Activated naive CD4-positive, alpha-beta T cell treated with anti-CD3 and anti-CD28 coated beads, Interleukin-2, amount 50 U/mL, for 16 hours (primary cell): ENCODE data around the gene BSND.
"Not testable (repeated sequence)": the region's sequence is repeated elsewhere in the genome, so short reads cannot be mapped to it uniquely, and the experiment has no call there.

Experiments used
- DNase-seq: peaks from one replicate; pipeline ENCODE4 v3.0.0-alpha.2; 2020

The BSND gene

GRCh38 chr1:54998677-54999076 is at the start of gene BSND:
BSND (plus strand) TSS chr1:54998933; CDS start chr1:54999187, 254 bp downstream.
- DNase-seq: no peak

DNA sequence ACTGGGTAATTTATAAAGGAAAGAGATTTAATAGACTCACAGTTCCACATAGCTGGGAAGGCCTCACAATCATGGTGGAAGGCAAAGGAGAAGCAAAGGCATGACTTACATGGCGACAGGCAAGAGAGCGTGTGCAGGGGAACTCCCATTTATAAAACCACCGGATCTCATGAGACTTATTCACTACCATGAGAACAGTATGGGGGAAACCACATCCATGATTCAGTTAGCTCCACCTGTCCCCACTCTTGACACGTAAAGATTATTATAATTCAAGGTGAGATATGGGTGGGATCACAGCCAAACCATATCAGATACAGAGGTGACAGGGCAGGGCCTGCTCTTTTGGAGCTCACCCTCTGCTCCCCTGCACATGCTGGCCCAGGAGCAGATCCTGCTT is 49.7 kb upstream of the BSND start:
- no peak for DNase-seq

GRCh38 chr1:54950006-54950368 is 48.7 kb upstream of the BSND start:
- no peak for DNase-seq

- peak; percentile 17 for DNase-seq
These were observed 48.2 kb upstream of the BSND start for GRCh38 chr1:54950369-54951163.

DNA sequence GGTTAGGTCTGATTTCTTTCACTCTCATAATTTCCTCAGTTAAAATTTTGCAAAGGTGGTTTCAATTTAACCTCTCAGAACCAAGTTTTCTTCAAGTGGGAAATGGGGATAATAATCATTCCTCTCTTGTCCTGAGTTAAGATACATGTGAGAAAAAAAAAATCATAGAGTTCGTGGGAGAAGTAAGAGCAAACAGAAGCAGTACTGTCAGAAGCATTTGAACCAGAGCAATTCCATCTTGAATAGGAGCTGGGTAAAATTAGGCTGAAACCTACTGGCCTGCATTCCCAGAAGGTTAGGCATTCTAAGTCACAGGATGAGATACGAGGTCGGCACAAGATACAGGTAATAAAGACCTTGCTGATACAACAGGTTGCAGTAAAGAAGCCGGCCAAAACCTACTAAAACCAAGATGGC is 46.9 kb upstream of the BSND start:
- DNase-seq: no peak

DNA sequence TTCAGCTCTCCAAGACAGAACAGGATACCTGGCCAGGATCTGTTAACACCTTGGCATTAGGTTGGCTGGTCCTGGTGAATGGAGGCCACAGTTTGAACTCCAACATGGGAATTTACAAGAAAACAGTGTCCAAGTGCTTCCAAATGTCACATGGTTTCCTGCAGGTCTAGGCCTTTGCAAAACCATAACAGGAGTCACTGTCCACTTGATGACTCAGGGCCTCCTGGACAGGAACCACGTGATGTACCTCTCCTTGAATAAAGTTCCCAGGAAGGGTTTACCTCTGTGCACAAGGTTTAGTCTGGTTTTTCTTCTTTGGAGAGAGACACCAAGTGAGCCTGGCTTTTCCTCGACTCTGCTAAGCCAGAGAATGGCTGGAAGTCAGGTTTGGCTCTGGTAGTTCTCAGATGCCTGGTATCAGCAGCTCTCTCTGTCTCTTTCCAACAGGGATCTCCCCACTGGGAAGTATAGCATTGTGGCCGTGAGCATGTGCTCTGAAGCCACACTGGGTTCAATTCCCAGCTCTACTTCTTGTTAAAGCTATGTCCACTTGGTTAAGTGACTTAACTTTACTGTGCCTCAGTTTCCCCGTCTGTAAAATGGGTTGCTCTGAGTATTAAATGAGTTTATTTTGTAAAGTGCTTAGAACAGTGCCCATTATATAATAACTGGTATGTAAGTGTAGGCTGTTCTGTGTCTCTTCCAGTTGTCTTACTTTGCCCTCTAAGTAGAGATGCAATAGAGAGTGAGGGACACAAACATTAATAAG is 45.6 kb upstream of the BSND start:
- DNase-seq: no peak

- no peak for DNase-seq
These were observed 44.9 kb upstream of the BSND start for GRCh38 chr1:54953846-54954245.

- DNase-seq: no peak
These were observed 43.4 kb upstream of the BSND start for GRCh38 chr1:54955359-54955758.

- no peak for DNase-seq
These were observed 42.0 kb upstream of the BSND start for GRCh38 chr1:54956726-54957125.

DNA sequence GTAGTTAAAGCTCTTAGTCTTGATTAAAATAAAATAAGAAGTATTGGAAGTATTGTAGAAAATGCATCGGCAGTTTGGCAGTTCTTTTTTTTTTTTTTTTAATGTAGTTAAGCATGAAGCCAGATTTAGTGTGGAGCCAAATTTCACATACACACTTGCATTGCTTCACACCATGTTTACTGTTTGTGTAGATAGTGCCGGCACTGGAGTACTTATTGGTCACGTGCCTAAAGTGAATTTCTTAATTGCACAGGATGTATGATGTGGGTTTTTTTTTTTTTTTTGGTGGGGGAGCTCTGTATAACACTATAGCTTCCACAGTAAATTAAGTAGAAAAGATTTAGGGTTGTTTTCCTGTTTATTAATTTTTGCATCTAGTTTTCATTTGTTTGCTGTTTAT is 39.5 kb upstream of the BSND start:
- DNase-seq: no peak

GRCh38 chr1:54962612-54963395 is 35.9 kb upstream of the BSND start:
- no peak for DNase-seq

DNA sequence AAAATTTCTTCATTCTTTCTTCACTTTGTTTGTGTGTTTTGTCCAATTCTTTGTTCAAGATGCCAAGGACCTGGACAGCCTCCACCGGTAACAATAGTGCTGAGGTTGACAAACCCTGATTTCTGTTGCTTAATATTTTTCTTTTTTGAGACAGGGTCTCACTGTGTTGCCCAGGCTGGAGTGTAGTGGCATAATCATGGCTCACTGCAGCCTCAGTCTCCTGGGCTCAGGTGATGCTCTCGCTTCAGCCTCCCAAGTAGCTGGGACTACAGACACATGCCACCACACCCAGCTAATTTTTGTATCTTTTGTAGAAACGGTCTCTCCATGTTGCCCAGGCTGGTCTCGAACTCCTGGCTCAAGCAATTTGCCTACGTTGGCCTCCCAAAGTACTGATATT is 34.9 kb upstream of the BSND start:
- not testable (repeated sequence) for DNase-seq

- DNase-seq: no peak
These were observed 33.0 kb upstream of the BSND start for GRCh38 chr1:54965624-54966340.

DNA sequence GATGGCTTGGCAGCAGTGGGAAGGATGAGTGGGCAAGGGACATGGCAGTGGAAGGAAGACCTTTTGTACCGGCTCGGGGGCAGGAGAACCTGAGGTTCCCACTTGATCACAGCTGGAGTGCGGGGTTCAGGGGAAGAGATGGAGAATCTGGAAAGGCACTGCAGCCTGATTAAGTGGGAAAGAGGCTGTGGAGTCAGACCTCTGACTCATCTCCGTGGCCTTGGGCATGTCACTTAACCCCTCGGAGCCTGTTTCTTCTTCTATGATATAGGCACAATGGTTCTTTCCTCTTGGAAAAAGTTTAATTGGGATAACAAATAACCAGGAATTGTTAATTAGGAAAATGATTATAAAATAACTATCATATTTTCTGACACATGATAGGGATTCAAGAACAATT is 31.4 kb upstream of the BSND start:
- no peak for DNase-seq

DNA sequence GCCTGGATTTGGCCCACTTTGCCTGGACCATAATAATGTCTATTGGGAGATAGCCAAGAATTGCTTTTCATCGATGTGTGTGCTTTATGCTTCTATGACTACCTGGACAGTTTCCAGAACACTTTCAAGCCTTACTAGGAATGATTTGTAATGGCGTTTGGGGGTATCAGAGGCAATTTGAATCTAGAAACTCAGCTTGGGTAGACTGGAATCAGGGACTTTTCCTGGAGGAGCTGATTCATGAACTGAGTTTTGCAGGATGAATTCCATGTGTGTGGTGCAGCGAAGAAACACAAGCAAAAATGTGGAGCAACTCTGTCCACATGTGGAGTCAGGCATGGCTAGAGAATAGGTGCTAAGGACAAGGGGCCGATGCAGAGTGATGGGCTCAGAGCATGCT is 30.2 kb upstream of the BSND start:
- no peak for DNase-seq

DNA sequence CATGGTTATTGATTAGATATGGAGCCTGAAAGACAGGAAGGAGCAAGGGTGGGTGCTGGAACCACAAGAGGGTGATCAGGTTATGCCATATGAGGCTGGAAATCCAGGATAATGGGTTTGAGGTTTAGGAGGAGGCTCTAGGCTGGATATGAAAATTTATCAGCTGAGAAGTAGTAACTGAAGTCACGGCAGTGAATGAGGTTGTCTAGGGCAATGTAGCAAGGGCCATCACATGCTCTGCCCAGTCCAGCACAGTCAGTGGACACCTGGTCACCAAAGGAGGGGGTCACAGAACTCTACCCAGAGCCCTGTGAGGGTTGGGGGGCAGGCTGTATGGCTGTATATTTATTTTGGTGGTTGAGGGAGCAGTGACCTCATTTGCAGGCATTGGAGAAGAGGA is 28.9 kb upstream of the BSND start:
- no peak for DNase-seq

DNA sequence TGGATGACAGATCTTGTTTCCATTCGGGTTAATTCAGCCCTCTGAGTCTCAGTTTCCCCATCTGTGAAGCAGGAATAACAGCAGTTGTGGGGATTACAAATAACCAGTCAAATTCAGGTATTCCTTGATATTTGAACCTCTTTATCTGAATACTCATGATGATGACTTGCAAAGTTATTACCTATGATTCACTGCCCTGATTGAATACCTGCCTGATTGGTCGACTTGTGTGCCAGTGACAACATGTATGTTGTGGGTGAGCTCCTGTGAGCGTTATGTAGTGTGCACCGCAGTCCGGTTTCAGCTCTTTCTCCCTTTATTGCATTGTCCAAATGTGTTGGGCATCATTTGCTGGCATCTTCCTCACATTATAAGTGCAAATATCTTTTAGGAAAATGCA is 27.8 kb upstream of the BSND start:
- no peak for DNase-seq

- no peak for DNase-seq
These were observed 27.4 kb upstream of the BSND start for GRCh38 chr1:54971317-54971791.

- no peak for DNase-seq
These were observed 26.3 kb upstream of the BSND start for GRCh38 chr1:54972436-54972835.

DNA sequence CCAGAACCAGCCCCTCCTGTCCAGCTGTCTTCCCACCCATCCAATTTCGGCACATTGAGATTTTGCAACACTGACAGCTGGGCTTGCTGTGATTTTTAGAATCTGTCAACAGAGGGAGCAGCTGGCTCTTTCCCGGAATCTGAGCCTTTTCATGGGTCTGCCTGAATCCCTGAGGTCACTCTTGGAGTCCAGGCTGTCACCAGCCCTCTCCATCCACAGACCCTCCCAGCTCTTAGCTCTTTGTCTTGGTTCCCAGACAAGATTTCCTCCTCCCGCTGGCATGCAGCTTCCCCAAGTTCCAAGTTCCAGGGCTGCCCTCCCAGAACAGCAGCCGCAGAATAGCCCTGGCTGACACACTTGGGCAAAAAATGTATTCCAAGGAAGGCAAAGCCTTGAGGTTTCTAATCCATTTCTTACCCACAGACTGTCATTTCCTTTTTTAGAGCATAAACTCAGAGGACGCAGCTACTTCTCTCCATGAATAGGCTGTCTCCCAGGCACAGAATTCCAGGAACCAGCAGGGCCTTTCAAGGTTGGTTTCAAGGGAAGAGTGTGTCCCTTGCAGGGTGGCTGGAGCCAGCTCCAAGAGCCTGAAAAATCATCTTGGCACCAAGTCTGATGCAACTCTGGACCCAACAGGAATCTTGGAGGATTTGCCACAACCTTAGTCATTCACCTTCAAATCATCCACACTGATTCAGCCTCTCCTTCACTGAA is 25.4 kb upstream of the BSND start:
- DNase-seq: no peak

GRCh38 chr1:54975356-54976108 is 23.2 kb upstream of the BSND start:
- no peak for DNase-seq
